ENCODE measurements around the gene ZNF536.

DNA sequence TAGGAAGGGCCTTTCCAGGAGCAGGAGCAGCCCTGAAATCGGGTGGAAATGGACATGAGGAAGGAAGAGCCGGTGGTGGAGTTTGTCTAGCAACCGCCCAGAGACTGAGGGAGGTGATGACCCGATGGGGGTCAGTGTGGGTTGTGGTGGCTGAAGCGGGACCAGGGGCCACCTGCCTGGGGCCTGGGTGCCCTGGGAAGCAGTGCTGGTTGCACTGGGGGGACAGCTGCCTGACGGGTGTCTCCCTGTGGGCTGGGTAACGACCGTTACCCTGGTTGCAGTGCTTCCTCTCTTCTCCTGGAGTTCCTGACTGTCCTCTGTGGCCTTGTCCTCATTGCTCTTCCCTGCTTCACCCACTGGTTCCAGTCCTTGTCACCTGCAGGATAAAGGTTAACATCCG lies 13.0 kb downstream of the ZNF536 start:
- TF ChIP-seq CTCF (IDR thresholded peaks at IDR 0.05) (no peak), POLR2A (IDR thresholded peaks at IDR 0.05) (no peak)

All from tibial nerve (tissue), 3 donors.